CD4-positive, alpha-beta T cell (primary cell): ENCODE measurements around the gene RPEL1. TPM values are rescaled to one million over a fixed set of nuclear protein-coding genes. Genes with fewer than 3 reads are reported as not detected.

Experiments used
- ATAC-seq: fragments of 200-7000 bp; cut with Tn5 transposase; one replicate; pipeline ENCODE4 v1.10.0; 2022; ENCODE audit warnings: mild to moderate bottlenecking; ENCODE audit not compliant: poor library complexity
- CTCF ChIA-PET: fragments of 350-600 bp; sonication (Branson Sonifier 250); formaldehyde crosslinking; loops from one replicate; lab custom pipeline; 2021; ENCODE audit warnings: antibody characterized with exemption, inconsistent platforms; lab: Charles Lee
- POLR2A ChIA-PET: fragments of 350-600 bp; sonication (Branson Sonifier 250); formaldehyde crosslinking; loops from one replicate; lab custom pipeline; 2021; ENCODE audit warnings: antibody characterized with exemption, inconsistent platforms; lab: Charles Lee
- DNase-seq, 14 experiments: peaks; one replicate each; pipeline ENCODE4 v3.0.0-alpha.2; 2013 to 2020; ENCODE audit warnings: mixed read lengths in 2 of 14
- H3K27ac ChIP-seq, 2 donors: one replicate each; pipeline versions ENCODE4 v1.5.1 to v1.7.0; 2013; ENCODE audit warnings: low read length in 2 of 2, low read depth in 1 of 2, mild to moderate bottlenecking in 1 of 2
- H3K27me3 ChIP-seq, 2 experiments: 1 replicate in 1 of 2; 2 replicates in 1 of 2; pipeline versions ENCODE4 v1.6.1 to v1.7.0; 2013; ENCODE audit warnings: low read length in 2 of 2, control low read depth in 1 of 2, mild to moderate bottlenecking in 1 of 2, moderate library complexity in 1 of 2; ENCODE audit not compliant: insufficient read depth in 2 of 2, control insufficient read depth in 1 of 2
- H3K36me3 ChIP-seq: one replicate; pipeline ENCODE4 v1.6.1; 2013; ENCODE audit warnings: low read length, control low read depth; ENCODE audit not compliant: insufficient read depth
- H3K4me1 ChIP-seq: one replicate; pipeline ENCODE4 v1.6.1; 2013; ENCODE audit warnings: low read length, control low read depth; ENCODE audit not compliant: insufficient read depth
- H3K4me3 ChIP-seq: one replicate; pipeline ENCODE4 v1.5.1; 2013; ENCODE audit warnings: mild to moderate bottlenecking, low read length, moderate library complexity
- H3K9me3 ChIP-seq, 2 experiments: 1 replicate in 1 of 2; 2 replicates in 1 of 2; pipeline versions ENCODE4 v1.6.1 to v1.7.0; 2013; ENCODE audit warnings: low read length in 2 of 2, mild to moderate bottlenecking in 2 of 2, control low read depth in 1 of 2, moderate library complexity in 1 of 2; ENCODE audit not compliant: control insufficient read depth in 1 of 2, insufficient read depth in 1 of 2
- H3K27ac Mint-ChIP-seq: one replicate; pipeline ENCODE4 v1.8.0; 2020; ENCODE audit warnings: mixed read lengths
- H3K27me3 Mint-ChIP-seq: one replicate; pipeline ENCODE4 v1.8.0; 2021; ENCODE audit warnings: mixed read lengths
- H3K36me3 Mint-ChIP-seq: one replicate; pipeline ENCODE4 v1.8.0; 2021; ENCODE audit warnings: low read depth, mixed read lengths
- H3K4me1 Mint-ChIP-seq: one replicate; pipeline ENCODE4 v1.8.0; 2021; ENCODE audit warnings: low read depth, mixed read lengths
- H3K4me3 Mint-ChIP-seq: one replicate; pipeline ENCODE4 v1.8.0; 2020; ENCODE audit warnings: mild to moderate bottlenecking, mixed read lengths
- H3K9me3 Mint-ChIP-seq: one replicate; pipeline ENCODE4 v1.8.0; 2020; ENCODE audit warnings: mixed read lengths
- intact Hi-C, 2 experiments: fragments of 100-400 bp; cut with DNase I in 1 of 2; cut with micrococcal nuclease in 1 of 2; formaldehyde crosslinking; loops; one replicate each; pipeline versions ENCODE4 v1.15.1 to v1.9.0; 2023 to 2025; cut with DNase I, micrococcal nuclease
- total RNA-seq, 174 experiments: library from RNA in 2 of 174; stranded (reverse) in 2 of 174; gene quantifications; one replicate each; pipeline ENCODE4 v1.2.3 and lab custom pipeline; 2021 to 2026
- TF ChIP-seq, protein P1 (sequence below): fragments of 200-600 bp; IDR thresholded peaks from one replicate; pipeline ENCODE4 v1.8.0; 2022; ENCODE audit warnings: antibody characterized with exemption, mild to moderate bottlenecking

Gene RPEL1
- total RNA-seq, 2 experiments from 2014 or later: not detected

DNA sequence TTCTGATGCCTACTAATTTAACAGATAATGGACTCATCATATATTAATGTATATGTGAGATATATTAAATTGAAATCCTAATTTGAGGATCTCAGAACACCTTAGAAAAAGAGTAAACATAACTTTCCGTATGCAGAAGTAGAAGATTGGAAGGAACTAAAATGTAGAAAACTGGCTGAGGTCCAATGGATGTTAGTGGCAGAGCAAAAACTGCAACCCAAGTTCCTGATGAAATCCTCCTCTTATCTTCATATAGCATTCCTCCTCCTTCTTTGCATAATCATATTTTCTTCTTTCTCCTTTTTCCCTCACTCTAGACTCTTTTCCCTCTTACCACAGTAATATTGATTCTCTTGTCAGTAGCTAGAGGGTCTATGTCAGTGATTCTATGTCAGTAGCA lies 37.3 kb downstream of the RPEL1 start:
- peaks cover 0 to 10% of the 10 kb centered on the region in 2 experiments for H3K9me3 ChIP-seq
- TF ChIP-seq, protein P1, sequence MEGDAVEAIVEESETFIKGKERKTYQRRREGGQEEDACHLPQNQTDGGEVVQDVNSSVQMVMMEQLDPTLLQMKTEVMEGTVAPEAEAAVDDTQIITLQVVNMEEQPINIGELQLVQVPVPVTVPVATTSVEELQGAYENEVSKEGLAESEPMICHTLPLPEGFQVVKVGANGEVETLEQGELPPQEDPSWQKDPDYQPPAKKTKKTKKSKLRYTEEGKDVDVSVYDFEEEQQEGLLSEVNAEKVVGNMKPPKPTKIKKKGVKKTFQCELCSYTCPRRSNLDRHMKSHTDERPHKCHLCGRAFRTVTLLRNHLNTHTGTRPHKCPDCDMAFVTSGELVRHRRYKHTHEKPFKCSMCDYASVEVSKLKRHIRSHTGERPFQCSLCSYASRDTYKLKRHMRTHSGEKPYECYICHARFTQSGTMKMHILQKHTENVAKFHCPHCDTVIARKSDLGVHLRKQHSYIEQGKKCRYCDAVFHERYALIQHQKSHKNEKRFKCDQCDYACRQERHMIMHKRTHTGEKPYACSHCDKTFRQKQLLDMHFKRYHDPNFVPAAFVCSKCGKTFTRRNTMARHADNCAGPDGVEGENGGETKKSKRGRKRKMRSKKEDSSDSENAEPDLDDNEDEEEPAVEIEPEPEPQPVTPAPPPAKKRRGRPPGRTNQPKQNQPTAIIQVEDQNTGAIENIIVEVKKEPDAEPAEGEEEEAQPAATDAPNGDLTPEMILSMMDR: no peak
- DNase-seq (no peak), ATAC-seq (no peak)
- H3K27me3 Mint-ChIP-seq: peaks cover 73% of the 10 kb centered on the region
- H3K9me3 Mint-ChIP-seq: peaks cover 7% of the 10 kb centered on the region
- H3K27ac ChIP-seq: no peak overlapping the region
- peaks cover 44 to 68% of the 10 kb centered on the region in 2 experiments for H3K27me3 ChIP-seq
- no peak overlapping the region for H3K27ac Mint-ChIP-seq
- H3K36me3 Mint-ChIP-seq: no peaks in the 10 kb centered on the region
- no peaks in the 10 kb centered on the region for H3K36me3 ChIP-seq
- CTCF ChIA-PET: no interaction called here
- H3K4me3 ChIP-seq: no peak overlapping the region
- intact Hi-C loops: no loop called here
- H3K4me1 Mint-ChIP-seq: peaks cover 6% of the 10 kb centered on the region
- H3K4me1 ChIP-seq: peaks cover 4% of the 10 kb centered on the region
- no peak overlapping the region for H3K4me3 Mint-ChIP-seq
- POLR2A ChIA-PET: no interaction called here

DNA sequence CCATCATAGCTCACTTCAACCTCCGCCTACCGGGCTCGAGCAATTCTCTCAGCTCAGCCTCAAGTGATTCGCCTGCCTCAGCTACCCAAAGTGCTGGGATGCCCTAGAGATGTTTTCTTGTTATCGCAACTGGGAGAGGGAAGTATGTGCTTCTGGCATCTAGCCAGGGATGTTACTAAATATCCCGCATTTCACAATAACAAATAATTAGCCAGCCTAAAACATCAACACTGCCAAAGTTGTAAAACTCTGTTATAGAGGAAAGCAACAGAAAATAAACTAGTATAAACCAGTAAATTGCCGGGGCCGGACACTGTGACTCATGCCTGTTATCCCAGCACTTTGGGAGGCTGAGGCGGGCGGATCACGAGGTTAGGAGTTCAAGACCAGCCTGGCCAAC lies 38.5 kb downstream of the RPEL1 start:
- Mint-ChIP-seq H3K4me1 (no peaks in the 10 kb centered on the region), H3K27me3 (peaks cover 75% of the 10 kb centered on the region), H3K27ac (no peak overlapping the region), H3K9me3 (peaks cover 2% of the 10 kb centered on the region), H3K4me3 (no peak overlapping the region), H3K36me3 (no peaks in the 10 kb centered on the region)
- H3K4me1 ChIP-seq: peaks cover 3% of the 10 kb centered on the region
- POLR2A ChIA-PET: no interaction called here
- no peak for ATAC-seq
- peak in 3 of 14 experiments; percentile 3 to 32 (median 22) for DNase-seq
- peaks cover 0 to 4% of the 10 kb centered on the region in 2 experiments for H3K9me3 ChIP-seq
- H3K27me3 ChIP-seq: peaks cover 36 to 66% of the 10 kb centered on the region in 2 experiments
- H3K27ac ChIP-seq: no peak overlapping the region
- intact Hi-C loops: no loop called here
- CTCF ChIA-PET: no interaction called here
- TF ChIP-seq, protein P1: no peak
- H3K4me3 ChIP-seq: no peak overlapping the region
- H3K36me3 ChIP-seq: no peaks in the 10 kb centered on the region

DNA sequence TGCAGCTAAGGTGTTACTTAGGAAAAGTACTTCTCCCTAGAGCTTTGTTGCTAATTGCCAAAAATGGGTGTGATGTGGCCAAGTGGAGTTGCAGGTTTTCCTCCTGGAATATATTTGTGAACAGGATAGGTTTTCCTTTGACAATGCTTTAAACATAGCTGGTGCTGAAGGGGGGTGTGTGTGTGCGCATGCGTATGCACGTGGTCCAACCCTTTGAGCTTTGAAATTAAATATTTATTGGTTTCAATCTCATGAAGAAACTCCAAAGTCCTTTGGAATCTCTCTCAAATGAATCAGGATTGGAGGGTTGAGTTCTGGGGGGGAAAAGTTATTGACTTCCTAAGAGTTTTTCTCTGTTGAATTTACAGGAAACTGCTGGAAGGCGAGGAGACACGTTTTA lies 42.3 kb downstream of the RPEL1 start:
- no peaks in the 10 kb centered on the region for H3K9me3 Mint-ChIP-seq
- Histone ChIP-seq H3K36me3 (no peaks in the 10 kb centered on the region), H3K9me3 (no peaks in the 10 kb centered on the region), H3K4me1 (no peaks in the 10 kb centered on the region), H3K4me3 (no peak overlapping the region), H3K27ac (no peak overlapping the region), H3K27me3 (peaks cover 16 to 44% of the 10 kb centered on the region in 2 experiments)
- ChIA-PET POLR2A (no interaction called here), CTCF (no interaction called here)
- no peak overlapping the region for H3K27ac Mint-ChIP-seq
- no peak overlapping the region for H3K4me3 Mint-ChIP-seq
- intact Hi-C loops: no loop called here
- DNase-seq (no peak), ATAC-seq (no peak)
- H3K4me1 Mint-ChIP-seq: no peaks in the 10 kb centered on the region
- TF ChIP-seq, protein P1: no peak
- no peaks in the 10 kb centered on the region for H3K36me3 Mint-ChIP-seq
- peaks cover 53% of the 10 kb centered on the region for H3K27me3 Mint-ChIP-seq
